ENCODE results near the gene AP4M1. TPM values are rescaled to one million over a fixed set of nuclear protein-coding genes. Genes with fewer than 3 reads are reported as not detected.
A peak's percentile ranks its signal among the peaks of the same experiment; 100 is the strongest.

AP4M1 gene
- total and polyA plus RNA-seq, 9 of the 15 experiments (the other 6 are each of a cell fraction or from before 2014, with no cell fraction given), result 1.3 to 30.9 (median 14.1) TPM

DNA sequence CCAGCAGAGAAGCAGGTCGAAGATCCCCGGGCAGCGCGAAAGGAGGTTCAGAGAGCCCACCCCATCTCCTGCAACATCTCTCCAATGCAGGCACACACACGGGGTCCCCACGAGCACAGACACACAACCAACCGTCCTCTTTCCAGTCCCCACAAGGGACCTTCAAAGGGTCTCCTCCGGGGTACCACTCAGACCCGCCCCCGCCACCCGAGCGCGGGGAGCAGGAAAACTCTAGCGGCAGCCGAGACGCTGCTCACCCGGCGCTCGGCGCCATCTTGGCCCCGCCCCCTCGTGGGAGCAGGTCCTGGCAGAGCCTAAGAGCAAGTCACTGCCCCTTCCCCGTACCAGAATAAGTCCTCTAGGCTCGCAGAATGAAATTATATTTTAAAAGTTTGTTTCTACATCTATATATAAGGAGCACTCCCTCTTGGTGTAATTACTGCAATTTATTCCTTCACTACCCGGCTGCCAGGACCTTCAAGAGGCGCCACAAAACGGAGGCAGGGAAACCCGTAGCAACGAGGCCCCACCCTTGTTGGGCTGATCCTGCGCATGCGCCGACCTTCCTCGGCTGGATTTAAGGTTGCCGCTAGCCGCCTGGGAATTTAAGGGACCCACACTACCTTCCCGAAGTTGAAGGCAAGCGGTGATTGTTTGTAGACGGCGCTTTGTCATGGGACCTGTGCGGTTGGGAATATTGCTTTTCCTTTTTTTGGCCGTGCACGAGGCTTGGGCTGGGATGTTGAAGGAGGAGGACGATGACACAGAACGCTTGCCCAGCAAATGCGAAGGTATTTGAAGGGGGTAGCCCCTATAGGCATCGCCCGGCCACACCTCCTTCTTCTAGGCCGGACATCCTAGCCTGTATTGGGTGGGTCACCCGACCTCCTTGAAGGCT, 17.9 kb downstream of the AP4M1 start, which contains the start of the genes CNPY4 and TAF6 (continued):
- TF ChIP-seq, protein P1, sequence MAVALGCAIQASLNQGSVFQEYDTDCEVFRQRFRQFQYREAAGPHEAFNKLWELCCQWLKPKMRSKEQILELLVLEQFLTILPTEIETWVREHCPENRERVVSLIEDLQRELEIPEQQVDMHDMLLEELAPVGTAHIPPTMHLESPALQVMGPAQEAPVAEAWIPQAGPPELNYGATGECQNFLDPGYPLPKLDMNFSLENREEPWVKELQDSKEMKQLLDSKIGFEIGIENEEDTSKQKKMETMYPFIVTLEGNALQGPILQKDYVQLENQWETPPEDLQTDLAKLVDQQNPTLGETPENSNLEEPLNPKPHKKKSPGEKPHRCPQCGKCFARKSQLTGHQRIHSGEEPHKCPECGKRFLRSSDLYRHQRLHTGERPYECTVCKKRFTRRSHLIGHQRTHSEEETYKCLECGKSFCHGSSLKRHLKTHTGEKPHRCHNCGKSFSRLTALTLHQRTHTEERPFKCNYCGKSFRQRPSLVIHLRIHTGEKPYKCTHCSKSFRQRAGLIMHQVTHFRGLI (CRISPR knock-in tag; IDR thresholded peaks at IDR 0.05), result no peak
- TF ChIP-seq ZFP1 (CRISPR knock-in tag; IDR thresholded peaks at IDR 0.05), result no peak
- peak; percentile 99 for TF ChIP-seq RFX1 (IDR thresholded peaks at IDR 0.05)
- no peak for TF ChIP-seq STAG1 (CRISPR knock-in tag; IDR thresholded peaks at IDR 0.05; ENCODE audit: borderline replicate concordance)
- TF ChIP-seq GTF2F1 (IDR thresholded peaks at IDR 0.05; ENCODE audit: low read depth, low read length), result peak; percentile 54
- no peak for TF ChIP-seq ZNF253 (CRISPR knock-in tag; conservative IDR thresholded peaks at IDR 0.05)
- peak; percentile 61 for TF ChIP-seq MBD2 (IDR thresholded peaks at IDR 0.05; ENCODE audit: borderline replicate concordance, low read depth)
- TF ChIP-seq NR2C2 (CRISPR knock-in tag; IDR thresholded peaks at IDR 0.05), result no peak; the same call in 1 of the 2 replicates
- no peak for TF ChIP-seq NR2C2 (tag; IDR thresholded peaks at IDR 0.05)
- TF ChIP-seq ESRRA (IDR thresholded peaks at IDR 0.05; ENCODE audit: borderline replicate concordance, low read depth), result no peak; the same call in 1 of the 2 replicates
- TF ChIP-seq SREBF1 (IDR thresholded peaks at IDR 0.05; ENCODE audit: borderline replicate concordance, low read depth, low read length), result no peak
- TF ChIP-seq NCOA1 (IDR thresholded peaks at IDR 0.05; ENCODE audit: low read depth), result no peak; the same call in 1 of the 2 replicates
- TF ChIP-seq TAF9B (IDR thresholded peaks at IDR 0.05; ENCODE audit: partially characterized antibody), result peak; percentile 100
- no peak for TF ChIP-seq SLC30A9 (CRISPR knock-in tag; IDR thresholded peaks at IDR 0.05)
- TF ChIP-seq NBN (IDR thresholded peaks at IDR 0.05; ENCODE audit: low read depth), result peak; percentile 60
- no peak for TF ChIP-seq KLF10 (CRISPR knock-in tag; IDR thresholded peaks at IDR 0.05)
- TF ChIP-seq CBFA2T3 (IDR thresholded peaks at IDR 0.05), result no peak
- TF ChIP-seq, protein P2, sequence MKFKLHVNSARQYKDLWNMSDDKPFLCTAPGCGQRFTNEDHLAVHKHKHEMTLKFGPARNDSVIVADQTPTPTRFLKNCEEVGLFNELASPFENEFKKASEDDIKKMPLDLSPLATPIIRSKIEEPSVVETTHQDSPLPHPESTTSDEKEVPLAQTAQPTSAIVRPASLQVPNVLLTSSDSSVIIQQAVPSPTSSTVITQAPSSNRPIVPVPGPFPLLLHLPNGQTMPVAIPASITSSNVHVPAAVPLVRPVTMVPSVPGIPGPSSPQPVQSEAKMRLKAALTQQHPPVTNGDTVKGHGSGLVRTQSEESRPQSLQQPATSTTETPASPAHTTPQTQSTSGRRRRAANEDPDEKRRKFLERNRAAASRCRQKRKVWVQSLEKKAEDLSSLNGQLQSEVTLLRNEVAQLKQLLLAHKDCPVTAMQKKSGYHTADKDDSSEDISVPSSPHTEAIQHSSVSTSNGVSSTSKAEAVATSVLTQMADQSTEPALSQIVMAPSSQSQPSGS (CRISPR knock-in tag; IDR thresholded peaks at IDR 0.05), result no peak
- TF ChIP-seq SMARCE1 (IDR thresholded peaks at IDR 0.05), result peak; percentile 18; the same call in 1 of the 2 replicates
- peak; percentile 82; the same call in 1 of the 2 replicates for TF ChIP-seq OTX1 (CRISPR knock-in tag; IDR thresholded peaks at IDR 0.05)
- no peak for TF ChIP-seq HDGF (IDR thresholded peaks at IDR 0.05)
- 0 out of 4 replicates have a peak, but pooled peaks of 1 of the 2 experiments have one; percentile 2 for TF ChIP-seq ETV6 (IDR thresholded peaks at IDR 0.05; ENCODE audit: borderline replicate concordance in 1 of 2, low read depth in 2 of 2, low read length in 1 of 2)
- TF ChIP-seq ETV6 (CRISPR knock-in tag; IDR thresholded peaks at IDR 0.05; ENCODE audit: borderline replicate concordance), result no peak
- no peak for TF ChIP-seq FOXA1 (IDR thresholded peaks at IDR 0.05; ENCODE audit: borderline replicate concordance)
- peak; percentile 94; the same call in 1 of the 2 replicates for TF ChIP-seq KAT7 (CRISPR knock-in tag; IDR thresholded peaks at IDR 0.05; ENCODE audit: borderline replicate concordance)
- TF ChIP-seq, protein P3, sequence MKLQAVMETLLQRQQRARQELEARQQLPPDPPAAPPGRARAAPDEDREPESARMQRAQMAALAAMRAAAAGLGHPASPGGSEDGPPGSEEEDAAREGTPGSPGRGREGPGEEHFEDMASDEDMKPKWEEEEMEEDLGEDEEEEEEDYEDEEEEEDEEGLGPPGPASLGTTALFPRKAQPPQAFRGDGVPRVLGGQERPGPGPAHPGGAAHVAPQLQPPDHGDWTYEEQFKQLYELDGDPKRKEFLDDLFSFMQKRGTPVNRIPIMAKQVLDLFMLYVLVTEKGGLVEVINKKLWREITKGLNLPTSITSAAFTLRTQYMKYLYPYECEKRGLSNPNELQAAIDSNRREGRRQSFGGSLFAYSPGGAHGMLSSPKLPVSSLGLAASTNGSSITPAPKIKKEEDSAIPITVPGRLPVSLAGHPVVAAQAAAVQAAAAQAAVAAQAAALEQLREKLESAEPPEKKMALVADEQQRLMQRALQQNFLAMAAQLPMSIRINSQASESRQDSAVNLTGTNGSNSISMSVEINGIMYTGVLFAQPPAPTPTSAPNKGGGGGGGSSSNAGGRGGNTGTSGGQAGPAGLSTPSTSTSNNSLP (IDR thresholded peaks at IDR 0.05; ENCODE audit: borderline replicate concordance, low read depth, low read length), result no peak

Measured in K562 (cell line).